Cardiac muscle cell (in vitro differentiated cells and primary cell): ENCODE results near the gene PODNL1. TPM values are rescaled to one million over a fixed set of nuclear protein-coding genes. Genes with fewer than 3 reads are reported as not detected.

Source experiments
- DNase-seq, 2 donors: peaks; one replicate each; pipeline versions ENCODE4 v3.0.0 to v3.0.0-alpha.2; 2010 to 2017; ENCODE audit warnings: low read depth in 1 of 2, low spot score in 1 of 2
- H3K27ac ChIP-seq: fragments of 200-600 bp; sonication (generic); 2 replicates; pipeline ENCODE4 v1.5.1; 2016
- H3K27me3 ChIP-seq: fragments of 200-600 bp; sonication (generic); 2 replicates; pipeline ENCODE4 v1.6.0; 2016; ENCODE audit warnings: control low read depth
- H3K36me3 ChIP-seq: fragments of 200-600 bp; sonication (generic); 2 replicates; pipeline ENCODE4 v1.5.1; 2016; ENCODE audit warnings: control low read depth
- H3K4me1 ChIP-seq: fragments of 200-600 bp; sonication (generic); 2 replicates; pipeline ENCODE4 v1.8.1; 2017; ENCODE audit warnings: low read depth, mild to moderate bottlenecking, mixed run types
- H3K4me3 ChIP-seq: fragments of 200-600 bp; sonication (generic); 2 replicates; pipeline ENCODE4 v1.5.1; 2016; ENCODE audit warnings: mild to moderate bottlenecking
- H3K9me3 ChIP-seq: fragments of 200-600 bp; sonication (generic); 2 replicates; pipeline ENCODE4 v1.5.1; 2017; ENCODE audit warnings: low read depth, mild to moderate bottlenecking, control low read depth
- polyA plus RNA-seq: library from polyadenylated mRNA; unstranded; fragments of >200 nt; fragmentation: Nextera tagmentation; extraction: Ambion mirVana; gene quantifications from 2 replicates; pipeline ENCODE4 v1.2.1, GENCODE V29; 2016
- total RNA-seq: library from RNA; depleted of rRNA; stranded (reverse); fragments of >200 nt; gene quantifications from 2 replicates; pipeline ENCODE4 v1.2.3, GENCODE V29; 2016
- TF ChIP-seq, protein P1 (sequence below): IDR thresholded peaks from 2 replicates; pipeline ENCODE4 v1.5.1; 2012; ENCODE audit warnings: low read depth, mild to moderate bottlenecking, low read length

PODNL1 gene
- total and polyA plus RNA-seq, 2 experiments from 2014 or later, result 0.24 TPM; not detected in 1

- Histone ChIP-seq H3K9me3 (no peaks in the 10 kb centered on the region), H3K27ac (no peak overlapping the region), H3K4me3 (no peak overlapping the region), H3K27me3 (no peaks in the 10 kb centered on the region), H3K4me1 (no peaks in the 10 kb centered on the region), H3K36me3 (no peaks in the 10 kb centered on the region)
- no peak for DNase-seq
- TF ChIP-seq, protein P1, sequence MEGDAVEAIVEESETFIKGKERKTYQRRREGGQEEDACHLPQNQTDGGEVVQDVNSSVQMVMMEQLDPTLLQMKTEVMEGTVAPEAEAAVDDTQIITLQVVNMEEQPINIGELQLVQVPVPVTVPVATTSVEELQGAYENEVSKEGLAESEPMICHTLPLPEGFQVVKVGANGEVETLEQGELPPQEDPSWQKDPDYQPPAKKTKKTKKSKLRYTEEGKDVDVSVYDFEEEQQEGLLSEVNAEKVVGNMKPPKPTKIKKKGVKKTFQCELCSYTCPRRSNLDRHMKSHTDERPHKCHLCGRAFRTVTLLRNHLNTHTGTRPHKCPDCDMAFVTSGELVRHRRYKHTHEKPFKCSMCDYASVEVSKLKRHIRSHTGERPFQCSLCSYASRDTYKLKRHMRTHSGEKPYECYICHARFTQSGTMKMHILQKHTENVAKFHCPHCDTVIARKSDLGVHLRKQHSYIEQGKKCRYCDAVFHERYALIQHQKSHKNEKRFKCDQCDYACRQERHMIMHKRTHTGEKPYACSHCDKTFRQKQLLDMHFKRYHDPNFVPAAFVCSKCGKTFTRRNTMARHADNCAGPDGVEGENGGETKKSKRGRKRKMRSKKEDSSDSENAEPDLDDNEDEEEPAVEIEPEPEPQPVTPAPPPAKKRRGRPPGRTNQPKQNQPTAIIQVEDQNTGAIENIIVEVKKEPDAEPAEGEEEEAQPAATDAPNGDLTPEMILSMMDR, result no peak
Measured at GRCh38 chr19:13892870-13893269, 45.3 kb downstream of the PODNL1 start.

GRCh38 chr19:13890136-13890535 is 48.1 kb downstream of the PODNL1 start:
- Histone ChIP-seq H3K27ac (no peak overlapping the region), H3K36me3 (no peaks in the 10 kb centered on the region), H3K4me3 (no peak overlapping the region), H3K9me3 (no peaks in the 10 kb centered on the region), H3K27me3 (no peaks in the 10 kb centered on the region), H3K4me1 (peaks cover 2% of the 10 kb centered on the region)
- no peak for DNase-seq
- TF ChIP-seq, protein P1, result no peak

DNA sequence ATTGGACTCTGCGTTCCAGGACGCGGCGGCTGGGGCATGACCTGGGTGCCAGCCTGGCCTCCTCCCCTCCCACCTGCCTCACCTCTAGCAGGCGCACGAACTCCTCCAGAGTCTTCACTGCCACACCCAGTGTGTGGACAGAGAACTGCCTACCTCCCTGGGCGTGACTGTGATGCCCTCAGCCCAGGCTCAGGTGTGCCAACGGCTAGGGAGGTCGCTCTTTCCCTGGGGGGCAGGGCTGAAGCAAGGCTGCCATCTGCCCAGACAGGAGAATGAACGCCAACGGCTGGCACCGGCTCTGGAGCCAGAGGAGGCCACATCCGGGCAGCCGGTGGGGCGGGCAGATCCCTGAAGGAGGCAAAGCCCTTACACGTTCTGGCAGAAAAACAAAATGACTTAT is 49.9 kb downstream of the PODNL1 start:
- H3K27me3 ChIP-seq, result no peaks in the 10 kb centered on the region
- peaks cover 8% of the 10 kb centered on the region for H3K4me1 ChIP-seq
- H3K27ac ChIP-seq, result no peak overlapping the region
- DNase-seq, result no peak
- TF ChIP-seq, protein P1, result no peak
- H3K9me3 ChIP-seq, result no peaks in the 10 kb centered on the region
- no peak overlapping the region for H3K4me3 ChIP-seq
- no peaks in the 10 kb centered on the region for H3K36me3 ChIP-seq

DNA sequence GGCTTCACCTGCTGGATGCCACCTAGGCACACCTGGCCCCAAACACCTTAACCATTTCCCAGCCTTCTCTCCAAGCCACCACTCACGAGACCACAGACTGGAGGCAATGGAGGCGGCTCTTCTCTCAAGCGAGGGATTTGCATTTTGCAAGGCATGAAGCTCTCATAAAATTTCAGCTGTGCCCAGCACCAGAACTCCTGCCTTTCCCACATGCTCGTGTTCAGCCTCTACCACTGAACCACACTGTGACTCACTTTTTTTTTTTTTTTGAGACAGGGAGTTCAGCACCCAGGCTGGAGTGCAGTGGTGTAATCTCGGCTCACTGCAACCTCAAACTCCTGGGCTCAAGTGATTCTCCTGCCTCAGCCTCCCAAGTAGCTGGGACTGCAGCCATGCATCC is 50.7 kb downstream of the PODNL1 start:
- peak in 1 of 2 donors; percentile 36 for DNase-seq
- Histone ChIP-seq H3K4me1 (peaks cover 8% of the 10 kb centered on the region), H3K27ac (no peak overlapping the region), H3K9me3 (no peaks in the 10 kb centered on the region), H3K36me3 (no peaks in the 10 kb centered on the region), H3K4me3 (no peak overlapping the region), H3K27me3 (no peaks in the 10 kb centered on the region)
- TF ChIP-seq, protein P1, result no peak

DNA sequence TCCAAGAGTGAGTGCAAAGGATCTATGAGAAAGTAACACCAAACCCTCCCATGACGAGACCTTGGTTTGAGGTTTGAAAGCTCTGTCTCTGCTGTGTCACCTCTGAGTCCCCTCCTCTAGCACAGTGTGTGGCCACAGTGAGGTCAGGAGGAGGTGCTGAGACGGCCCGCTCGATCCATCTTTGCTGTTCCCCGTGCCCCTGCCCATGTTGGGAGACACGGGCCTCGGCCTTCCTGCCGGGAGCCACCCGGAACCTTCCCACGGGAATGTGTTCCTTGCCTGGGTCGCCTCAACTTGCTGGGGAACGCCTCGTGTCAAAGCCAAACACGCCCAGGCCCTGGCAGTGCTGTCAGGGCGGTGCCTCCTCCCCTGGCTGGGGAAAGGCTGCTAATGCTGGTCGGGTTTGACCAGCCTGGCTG is 51.2 kb downstream of the PODNL1 start:
- no peaks in the 10 kb centered on the region for H3K27me3 ChIP-seq
- TF ChIP-seq, protein P1, result no peak
- no peaks in the 10 kb centered on the region for H3K36me3 ChIP-seq
- no peak overlapping the region for H3K4me3 ChIP-seq
- no peak for DNase-seq
- H3K27ac ChIP-seq, result no peak overlapping the region
- H3K4me1 ChIP-seq, result peaks cover 8% of the 10 kb centered on the region
- H3K9me3 ChIP-seq, result no peaks in the 10 kb centered on the region

DNA sequence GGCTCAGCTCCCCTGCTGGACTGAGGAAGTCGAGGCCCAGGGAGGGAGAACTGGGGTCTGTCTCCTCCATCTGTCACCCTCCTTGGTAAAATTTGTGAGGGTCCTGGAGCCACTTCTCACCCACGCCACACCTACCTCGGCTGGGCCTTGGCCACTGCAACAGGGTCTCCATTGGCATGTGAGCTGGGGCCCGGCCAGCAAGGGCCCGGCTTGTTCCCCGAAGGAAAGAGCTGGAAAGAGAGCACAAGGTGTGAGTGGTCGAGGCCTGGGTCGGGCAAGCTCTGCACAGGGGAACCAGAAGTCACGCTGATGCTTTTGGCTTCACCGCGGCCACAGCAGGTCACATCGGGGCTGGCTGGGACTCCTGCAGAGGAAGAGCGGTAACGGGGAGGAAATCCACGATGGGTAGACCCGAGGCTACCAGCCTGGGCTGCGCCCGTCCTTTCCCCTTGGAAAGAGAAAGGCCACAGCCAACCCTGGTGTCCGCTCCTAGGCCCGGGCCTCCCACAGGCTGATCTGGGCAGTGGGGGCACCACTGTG is 52.3 kb downstream of the PODNL1 start:
- Histone ChIP-seq H3K36me3 (no peaks in the 10 kb centered on the region), H3K9me3 (no peaks in the 10 kb centered on the region), H3K4me3 (no peak overlapping the region), H3K27me3 (no peaks in the 10 kb centered on the region), H3K4me1 (peaks cover 14% of the 10 kb centered on the region), H3K27ac (no peak overlapping the region)
- DNase-seq, result no peak
- TF ChIP-seq, protein P1, result no peak
